GM19463 (cell line): ENCODE measurements around the gene MCTS1.
"Not testable (repeated sequence)": the region's sequence is repeated elsewhere in the genome, so short reads cannot be mapped to it uniquely, and the experiment has no call there.

ENCODE experiments used
- ATAC-seq: cut with Tn5 transposase; IDR thresholded peaks from one replicate; pipeline ENCODE4 v1.9.1; 2021; ENCODE audit warnings: mild to moderate bottlenecking, moderate library complexity; ENCODE audit not compliant: unreplicated experiment

Gene MCTS1

DNA sequence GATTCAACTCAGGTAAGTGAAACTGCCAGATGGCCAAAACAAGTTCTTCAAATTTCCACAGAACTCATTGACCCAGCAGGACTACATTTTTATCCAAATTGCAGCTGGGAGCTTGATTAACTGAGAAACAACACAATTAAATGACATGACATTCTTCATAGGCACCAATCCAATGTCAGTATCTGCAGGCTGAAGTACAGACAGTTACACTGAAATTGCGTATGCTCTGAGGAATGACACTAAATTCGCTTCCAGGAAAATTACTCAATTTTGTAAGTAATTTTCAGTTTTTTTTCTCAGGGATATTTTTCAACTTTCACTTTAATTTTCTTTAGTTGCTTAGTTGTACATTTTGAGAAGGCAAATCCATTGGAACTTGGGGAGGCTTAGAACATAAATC, 21.5 kb downstream of the MCTS1 start:
- ATAC-seq: no peak

DNA sequence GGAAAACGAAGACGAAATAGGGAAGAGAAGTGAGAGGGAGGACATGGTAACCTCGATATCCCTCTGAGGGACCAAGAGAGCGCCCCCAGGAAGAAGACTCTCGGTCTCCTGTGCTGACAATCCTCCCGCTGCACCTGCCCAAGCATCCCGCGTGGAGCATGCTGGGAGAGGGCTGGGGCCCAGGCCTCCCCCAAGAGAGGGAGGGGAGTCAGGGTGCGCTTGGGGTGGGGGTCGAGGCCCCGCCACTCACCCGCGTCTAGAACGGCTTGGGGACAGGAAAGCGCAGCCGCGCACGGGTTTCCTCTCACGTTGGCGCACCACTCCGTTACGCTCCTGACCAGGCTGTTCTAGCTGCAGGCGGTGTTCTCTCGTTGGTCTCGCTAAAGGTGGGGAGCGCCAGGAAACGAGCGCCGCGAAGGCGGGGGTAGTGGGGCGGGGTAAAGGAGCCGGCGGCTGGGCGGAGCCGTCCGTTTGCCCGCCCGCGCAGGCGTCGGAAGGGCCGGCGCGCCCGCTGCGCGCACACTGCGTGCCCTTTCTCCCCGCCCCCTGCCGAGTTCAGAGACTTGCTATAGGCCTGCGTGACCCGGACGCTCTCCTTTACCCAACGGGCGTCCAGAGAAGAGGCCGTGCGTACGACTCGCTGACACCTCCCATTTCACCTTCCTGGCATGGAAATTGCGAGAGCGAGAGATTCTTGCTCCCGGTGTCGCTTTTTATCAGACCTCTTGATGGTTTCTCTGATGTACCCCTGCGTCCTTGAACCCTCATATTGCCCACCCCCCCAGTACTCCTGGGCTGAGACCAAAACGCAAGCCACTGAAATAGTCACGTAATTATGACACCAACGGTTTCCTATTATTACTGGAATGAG, 26.0 kb downstream of the MCTS1 start, which contains the start of gene C1GALT1C1:
Gene C1GALT1C1 (minus strand): TSS at position 388 of the 871 bp plus-strand sequence. CDS start 2,888 bp downstream, outside the sequence.
- ATAC-seq: peak; percentile 91

DNA sequence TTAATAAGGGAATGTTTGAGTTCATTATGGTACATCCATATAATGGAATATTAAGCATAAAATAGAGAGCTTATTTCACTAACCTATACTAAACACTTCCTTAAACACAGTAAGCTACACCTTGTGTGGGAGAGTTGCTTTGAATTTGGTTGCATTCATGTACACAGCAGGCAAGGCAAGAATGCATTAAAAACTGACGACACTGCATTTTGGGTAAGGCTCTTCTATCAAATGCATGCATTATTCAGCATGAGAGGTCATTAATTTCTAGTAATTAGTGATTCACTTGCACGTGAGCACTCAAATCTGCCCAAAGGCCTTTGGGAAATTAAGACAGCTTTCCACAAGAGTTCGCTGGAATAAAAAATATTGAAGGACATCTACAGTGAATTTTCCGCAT, 34.7 kb downstream of the MCTS1 start:
- no peak for ATAC-seq

DNA sequence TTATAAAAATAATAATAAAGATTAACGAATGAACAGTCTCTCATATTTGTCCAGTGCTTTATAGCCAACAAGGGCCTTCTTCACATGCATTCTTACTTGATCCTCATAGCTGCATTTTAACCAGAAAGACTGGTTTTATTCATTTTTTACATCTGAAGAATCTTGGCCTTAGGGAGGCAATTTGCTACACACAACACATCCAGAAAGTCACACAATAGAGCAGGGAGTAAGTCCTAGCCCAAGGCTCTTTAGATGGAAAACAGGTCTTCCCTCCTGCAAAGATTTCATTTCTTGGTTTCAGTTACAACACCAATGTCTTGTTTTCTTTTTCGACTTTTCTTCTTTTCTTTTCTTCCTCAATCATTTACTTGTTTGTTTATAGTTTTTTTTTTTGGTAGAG, 39.0 kb downstream of the MCTS1 start:
- ATAC-seq: no peak

DNA sequence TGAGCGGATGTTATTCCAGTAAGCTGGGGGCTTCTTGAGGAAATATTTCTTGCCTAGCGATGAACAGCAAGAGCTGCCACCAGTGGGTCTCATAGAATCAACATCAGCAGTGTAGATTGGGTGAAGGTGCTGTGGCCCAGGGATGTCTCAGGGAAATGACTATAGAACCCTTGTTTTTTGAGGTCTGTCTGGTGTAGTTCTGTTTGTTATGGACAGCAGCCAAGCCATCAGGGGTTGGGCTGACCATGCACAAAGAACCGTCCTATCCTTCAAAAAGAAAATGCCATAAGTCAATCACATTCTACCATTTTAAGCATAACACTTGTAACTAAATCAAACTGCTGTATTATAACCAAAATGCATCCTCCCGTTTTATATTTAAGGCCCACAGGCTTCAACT, 43.2 kb downstream of the MCTS1 start:
- ATAC-seq: no peak

DNA sequence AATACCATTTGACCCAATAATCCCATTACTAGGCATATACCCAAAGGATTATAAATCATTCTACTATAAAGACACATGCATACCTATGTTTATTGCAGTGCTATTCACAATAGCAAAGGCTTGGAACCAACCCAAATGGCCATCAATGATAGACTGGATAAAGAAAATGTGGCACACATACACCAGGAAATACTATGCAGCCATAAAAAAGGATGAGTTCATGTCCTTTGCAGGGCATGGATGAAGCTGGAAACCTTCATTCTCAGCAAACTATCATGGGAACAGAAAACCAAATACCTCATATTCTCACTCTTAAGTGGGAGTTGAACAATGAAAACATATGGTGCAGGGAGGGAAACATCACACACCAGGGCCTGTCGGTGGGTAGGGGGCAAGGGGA, 48.4 kb downstream of the MCTS1 start:
- not testable (repeated sequence) for ATAC-seq

DNA sequence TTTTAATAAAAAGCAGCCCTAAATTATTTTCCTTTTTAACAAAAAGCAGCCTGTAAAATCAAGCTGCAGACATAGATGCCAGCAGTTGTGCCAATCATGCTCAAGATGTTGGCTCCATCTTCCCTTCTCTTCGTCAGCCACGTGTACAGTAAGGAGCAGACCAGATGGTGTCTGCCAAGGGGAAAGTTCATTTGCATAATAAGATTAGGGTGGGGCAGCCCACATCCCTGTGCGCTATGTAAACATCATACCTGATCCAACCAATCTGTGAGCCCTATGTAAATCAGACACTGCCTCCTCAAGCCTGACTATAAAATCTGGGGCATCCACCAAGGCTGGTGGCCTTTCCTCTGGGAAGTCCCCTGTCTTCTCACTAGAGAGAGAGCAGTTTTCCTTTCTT, 49.1 kb downstream of the MCTS1 start:
- no peak for ATAC-seq

DNA sequence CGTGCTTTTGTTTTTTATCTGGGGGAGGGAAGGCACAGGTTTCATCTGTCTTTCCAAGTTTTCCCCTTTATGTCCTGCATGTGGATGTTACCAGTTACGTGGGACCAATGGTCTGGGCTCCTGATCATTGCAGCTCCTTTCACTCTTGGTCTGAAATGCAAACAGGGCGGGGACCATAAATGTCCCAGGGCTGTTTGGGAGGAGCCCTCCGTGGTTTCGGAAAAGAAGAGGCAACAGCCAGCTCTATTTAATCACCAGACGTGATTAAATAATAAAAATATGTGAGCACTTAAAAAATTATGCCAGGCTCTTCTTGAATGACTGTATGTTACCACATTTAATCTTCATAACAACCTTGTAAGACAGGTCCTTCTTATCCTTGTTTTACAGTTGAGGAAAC, 56.7 kb downstream of the MCTS1 start:
- ATAC-seq: no peak
